BJ (cell line): Measurements from ENCODE around the gene ACSF3. TPM values are rescaled to one million over a fixed set of nuclear protein-coding genes. Genes with fewer than 3 reads are reported as not detected.

Source experiments
- CTCF ChIA-PET: fragments of 350-600 bp; formaldehyde crosslinking; extraction: SDS; loops from one replicate; lab custom pipeline; 2021; ENCODE audit warnings: antibody characterized with exemption, inconsistent platforms; lab: Yijun Ruan, JAX
- POLR2A ChIA-PET: fragments of 300-600 bp; sonication (Branson Sonifier 250); formaldehyde crosslinking; extraction: SDS; loops from one replicate; lab custom pipeline; 2021; ENCODE audit warnings: antibody characterized with exemption; lab: Charles Lee
- DNase-seq: peaks from one replicate; pipeline ENCODE4 v3.0.0-alpha.2; 2011; ENCODE audit warnings: low read depth
- H3K27me3 ChIP-seq: 2 replicates; pipeline ENCODE4 v1.6.0; 2011; ENCODE audit warnings: low read length; ENCODE audit not compliant: control insufficient read depth, insufficient read depth
- H3K36me3 ChIP-seq: 2 replicates; pipeline ENCODE4 v1.5.1; 2011; ENCODE audit warnings: low read length; ENCODE audit not compliant: control insufficient read depth, insufficient read depth
- H3K4me3 ChIP-seq: 2 replicates; pipeline ENCODE4 v1.5.1; 2011; ENCODE audit warnings: low read depth, mild to moderate bottlenecking, control low read depth, low read length
- polyA plus RNA-seq: library from polyadenylated mRNA; depleted of rRNA; stranded (reverse); fragments of >200 nt; gene quantifications from 2 replicates; pipeline ENCODE4 v1.2.3, GENCODE V29; 2011
- TF ChIP-seq, protein P1 (sequence below): IDR thresholded peaks from 2 replicates; pipeline ENCODE4 v1.5.1; 2011; ENCODE audit warnings: low read depth, mild to moderate bottlenecking, control low read depth, inconsistent platforms, low read length, moderate library complexity; ENCODE audit not compliant: insufficient read depth

ACSF3 gene
- polyA plus RNA-seq, 1 experiment, result 12.5 TPM

DNA sequence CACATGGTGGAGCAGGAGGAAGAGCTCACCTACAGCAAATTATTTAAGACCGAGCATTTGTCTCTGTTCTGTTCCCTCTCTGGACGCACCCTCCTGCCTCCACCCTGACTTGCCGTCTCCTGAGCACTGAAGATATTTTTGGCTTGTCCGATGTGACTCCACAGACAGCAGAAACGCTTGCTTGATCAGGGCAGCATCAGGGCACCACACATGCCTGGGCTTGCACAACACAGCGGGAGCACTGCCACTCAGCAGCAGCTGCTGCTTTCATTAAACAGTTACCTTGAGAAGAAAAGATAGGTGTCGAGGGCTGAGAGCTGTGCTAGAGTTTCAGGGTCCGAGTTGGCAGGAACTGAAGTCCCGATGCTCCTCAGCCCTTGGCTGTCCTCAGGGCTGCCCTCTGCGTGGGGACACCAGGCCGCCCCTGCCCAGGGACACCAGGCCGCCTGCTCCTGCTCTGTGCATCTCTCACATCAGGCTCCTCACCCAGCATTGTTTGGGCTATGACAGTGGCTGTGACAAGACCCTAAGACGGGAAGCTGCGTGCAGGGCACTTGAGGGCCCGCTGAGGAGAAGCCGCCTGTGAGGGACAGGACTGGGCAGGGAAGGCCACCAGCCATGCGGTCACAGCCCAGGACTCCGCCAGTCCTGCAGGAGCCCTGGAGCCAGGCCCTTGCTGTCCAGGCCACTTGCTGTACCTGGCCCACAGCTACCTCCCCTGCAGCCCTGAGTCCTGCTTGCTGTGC is 56.6 kb downstream of the ACSF3 start:
- no peak for DNase-seq
- H3K27me3 ChIP-seq, result no peaks in the 10 kb centered on the region
- ChIA-PET CTCF (interaction anchor here (1.4 kb wide), 1 partner anchor 17 kb away, joined by 3 read pairs; no protein-coding TSS in a partner anchor), POLR2A (no interaction called here)
- H3K4me3 ChIP-seq, result no peak overlapping the region
- H3K36me3 ChIP-seq, result peaks cover 8% of the 10 kb centered on the region
- TF ChIP-seq, protein P1, sequence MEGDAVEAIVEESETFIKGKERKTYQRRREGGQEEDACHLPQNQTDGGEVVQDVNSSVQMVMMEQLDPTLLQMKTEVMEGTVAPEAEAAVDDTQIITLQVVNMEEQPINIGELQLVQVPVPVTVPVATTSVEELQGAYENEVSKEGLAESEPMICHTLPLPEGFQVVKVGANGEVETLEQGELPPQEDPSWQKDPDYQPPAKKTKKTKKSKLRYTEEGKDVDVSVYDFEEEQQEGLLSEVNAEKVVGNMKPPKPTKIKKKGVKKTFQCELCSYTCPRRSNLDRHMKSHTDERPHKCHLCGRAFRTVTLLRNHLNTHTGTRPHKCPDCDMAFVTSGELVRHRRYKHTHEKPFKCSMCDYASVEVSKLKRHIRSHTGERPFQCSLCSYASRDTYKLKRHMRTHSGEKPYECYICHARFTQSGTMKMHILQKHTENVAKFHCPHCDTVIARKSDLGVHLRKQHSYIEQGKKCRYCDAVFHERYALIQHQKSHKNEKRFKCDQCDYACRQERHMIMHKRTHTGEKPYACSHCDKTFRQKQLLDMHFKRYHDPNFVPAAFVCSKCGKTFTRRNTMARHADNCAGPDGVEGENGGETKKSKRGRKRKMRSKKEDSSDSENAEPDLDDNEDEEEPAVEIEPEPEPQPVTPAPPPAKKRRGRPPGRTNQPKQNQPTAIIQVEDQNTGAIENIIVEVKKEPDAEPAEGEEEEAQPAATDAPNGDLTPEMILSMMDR, result no peak

DNA sequence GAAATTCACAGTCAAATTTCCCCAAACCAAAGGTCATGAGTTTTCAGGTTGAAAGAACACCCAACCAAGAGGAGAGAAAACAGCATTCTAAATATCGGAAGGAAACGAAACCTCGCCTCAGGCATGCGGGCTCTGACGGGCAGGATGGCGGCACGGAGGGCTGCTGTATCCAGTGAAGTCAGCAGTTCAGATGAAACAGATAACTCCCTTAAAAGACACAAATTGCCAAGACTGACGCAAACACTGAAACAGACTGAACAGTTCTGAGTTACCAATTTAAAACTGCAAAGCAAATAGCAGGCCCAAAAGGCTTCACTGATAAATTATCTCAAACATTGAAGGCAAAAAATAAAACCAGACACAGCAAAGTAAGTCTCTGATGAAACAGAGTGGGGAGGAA is 57.3 kb downstream of the ACSF3 start:
- no peak for DNase-seq
- POLR2A ChIA-PET, result no interaction called here
- TF ChIP-seq, protein P1, result no peak
- Histone ChIP-seq H3K27me3 (no peaks in the 10 kb centered on the region), H3K4me3 (no peak overlapping the region), H3K36me3 (peaks cover 8% of the 10 kb centered on the region)
- CTCF ChIA-PET, result no interaction called here

DNA sequence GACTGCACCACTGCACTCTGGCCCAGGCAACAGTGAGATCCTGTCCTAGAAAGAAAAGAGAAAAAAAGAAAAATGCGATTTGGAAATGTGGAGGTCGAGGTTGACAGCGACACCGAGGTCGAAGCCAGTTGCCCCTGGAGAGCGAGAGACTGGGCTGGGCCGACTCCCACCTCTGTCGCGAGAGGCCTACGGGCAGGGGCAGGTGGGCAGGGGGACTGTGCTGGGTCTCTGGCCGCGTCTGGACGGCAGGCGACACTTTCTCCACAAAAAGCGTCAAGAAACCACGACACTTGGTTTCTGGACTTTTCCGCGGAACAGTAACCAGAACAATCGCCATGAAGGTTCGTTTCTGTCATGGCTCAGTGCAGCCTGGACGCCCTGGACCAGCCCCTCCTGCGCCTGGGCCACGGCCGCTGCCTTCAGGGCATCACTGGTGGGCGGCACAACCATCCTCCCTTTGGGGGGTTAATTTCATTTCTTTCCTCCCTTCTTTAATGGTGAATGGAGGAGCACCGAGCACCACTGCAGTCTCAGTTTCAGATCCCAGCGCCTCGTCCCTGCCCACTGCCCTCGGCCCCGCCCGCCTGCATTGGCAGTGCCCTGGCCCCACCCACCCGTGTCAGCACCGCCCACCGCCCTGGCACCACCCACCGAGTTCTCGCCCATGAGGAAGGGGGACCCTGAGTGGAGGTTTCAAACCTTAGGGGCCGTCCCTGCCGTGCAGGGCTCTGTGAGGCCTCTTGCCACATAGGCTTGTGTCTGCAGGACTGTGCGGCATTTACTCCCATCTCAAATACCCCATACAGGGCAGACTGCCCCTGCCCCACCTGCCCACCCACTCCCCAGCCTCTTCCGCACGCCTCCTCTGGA is 59.4 kb downstream of the ACSF3 start:
- POLR2A ChIA-PET, result no interaction called here
- Histone ChIP-seq H3K4me3 (no peak overlapping the region), H3K36me3 (peaks cover 3% of the 10 kb centered on the region), H3K27me3 (no peaks in the 10 kb centered on the region)
- CTCF ChIA-PET, result interaction anchor here (0.6 kb wide), 1 partner anchor 115 kb away, joined by 3 read pairs; no protein-coding TSS in a partner anchor
- TF ChIP-seq, protein P1, result no peak
- DNase-seq, result no peak

DNA sequence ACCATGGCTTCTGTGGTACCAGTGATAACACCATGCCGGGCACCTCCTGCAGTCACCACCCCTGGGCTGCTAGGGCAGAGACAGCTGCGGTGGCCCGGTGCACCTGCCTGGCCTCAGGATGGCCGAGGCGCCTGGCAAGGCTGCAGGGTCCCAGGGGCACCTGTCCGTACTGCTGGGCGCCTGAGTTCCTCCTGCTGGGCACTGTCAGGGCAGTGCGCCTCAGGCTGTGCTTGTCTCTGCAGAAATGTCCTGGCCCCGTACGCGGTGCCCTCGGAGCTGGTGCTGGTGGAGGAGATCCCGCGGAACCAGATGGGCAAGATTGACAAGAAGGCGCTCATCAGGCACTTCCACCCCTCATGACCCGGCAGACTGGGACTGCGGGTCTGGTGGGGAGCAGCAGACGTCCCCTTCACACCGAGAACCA is 60.2 kb downstream of the ACSF3 start:
- H3K4me3 ChIP-seq, result no peak overlapping the region
- ChIA-PET POLR2A (no interaction called here), CTCF (no interaction called here)
- peaks cover 3% of the 10 kb centered on the region for H3K36me3 ChIP-seq
- H3K27me3 ChIP-seq, result no peaks in the 10 kb centered on the region
- no peak for DNase-seq
- TF ChIP-seq, protein P1, result no peak

DNA sequence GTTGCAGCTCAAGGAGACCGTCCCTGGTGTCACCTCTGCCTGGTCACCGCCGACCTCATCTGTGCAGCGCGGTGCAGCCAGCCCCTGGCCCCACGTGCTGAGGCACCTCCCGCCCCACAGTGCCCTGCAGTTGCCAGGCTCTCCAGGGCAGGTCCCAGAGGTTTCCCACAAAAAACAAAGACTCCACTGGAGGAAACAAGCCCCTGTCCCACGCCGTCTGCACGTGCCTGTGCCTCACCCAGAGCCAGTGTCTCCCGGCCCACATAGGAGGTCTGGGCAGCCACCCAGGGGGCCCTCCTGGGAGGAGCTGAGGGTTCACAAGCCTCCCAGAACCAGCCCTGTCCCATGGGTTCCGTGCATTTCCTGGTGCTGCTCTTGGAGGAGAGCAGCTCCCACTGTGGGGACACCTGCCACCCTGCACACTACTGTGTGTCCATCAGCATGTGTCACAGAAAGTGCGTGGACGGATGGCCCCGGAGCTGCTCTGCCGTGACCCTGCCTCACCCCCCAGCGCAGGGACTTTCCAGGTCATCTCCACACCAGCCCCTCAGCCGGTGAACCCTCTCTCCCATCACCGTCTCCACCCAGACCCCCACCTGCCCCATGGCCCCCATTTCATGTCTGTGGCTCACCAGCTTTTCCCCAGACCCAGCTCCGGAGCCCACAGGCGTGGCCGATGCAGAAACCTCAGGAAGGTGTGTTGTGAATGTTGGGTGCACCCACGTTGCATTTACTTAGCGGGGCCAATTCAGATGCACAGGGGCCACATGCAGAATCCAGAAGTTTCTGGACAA is 60.9 kb downstream of the ACSF3 start:
- H3K27me3 ChIP-seq, result no peaks in the 10 kb centered on the region
- ChIA-PET POLR2A (no interaction called here), CTCF (interaction anchor here (2.1 kb wide), 1 partner anchor 418 kb away, joined by 6 read pairs; no protein-coding TSS in a partner anchor)
- no peak for DNase-seq
- TF ChIP-seq, protein P1, result no peak
- peaks cover 3% of the 10 kb centered on the region for H3K36me3 ChIP-seq
- H3K4me3 ChIP-seq, result no peak overlapping the region
